HG02571 (cell line): Measurements from ENCODE around the gene ERVH48-1.
"Not testable (repeated sequence)": the region's sequence is repeated elsewhere in the genome, so short reads cannot be mapped to it uniquely, and the experiment has no call there.

Experiments used
- ATAC-seq: cut with Tn5 transposase; IDR thresholded peaks from one replicate; pipeline ENCODE4 v1.9.1; 2021; ENCODE audit warnings: mild to moderate bottlenecking, moderate library complexity; ENCODE audit not compliant: unreplicated experiment

The ERVH48-1 gene

GRCh38 chr21:42939582-42940413 lies 14.4 kb upstream of the ERVH48-1 start:
- ATAC-seq: no peak

GRCh38 chr21:42938606-42938995 lies 13.2 kb upstream of the ERVH48-1 start:
- ATAC-seq: not testable (repeated sequence)

- no peak for ATAC-seq
Measured at GRCh38 chr21:42937960-42938605, 12.7 kb upstream of the ERVH48-1 start.

GRCh38 chr21:42937034-42937940 lies 11.9 kb upstream of the ERVH48-1 start:
- ATAC-seq: not testable (repeated sequence)

- ATAC-seq: not testable (repeated sequence)
Measured at GRCh38 chr21:42936360-42936759, 10.9 kb upstream of the ERVH48-1 start.

- not testable (repeated sequence) for ATAC-seq
Measured at GRCh38 chr21:42933973-42934372, 8.5 kb upstream of the ERVH48-1 start.

GRCh38 chr21:42933137-42933970 lies 7.9 kb upstream of the ERVH48-1 start:
- ATAC-seq: not testable (repeated sequence)

GRCh38 chr21:42932378-42933136 lies 7.1 kb upstream of the ERVH48-1 start:
- not testable (repeated sequence) for ATAC-seq

- no peak for ATAC-seq
Measured at GRCh38 chr21:42931560-42932235, 6.3 kb upstream of the ERVH48-1 start.

GRCh38 chr21:42929969-42930368 lies 4.5 kb upstream of the ERVH48-1 start:
- no peak for ATAC-seq

GRCh38 chr21:42927474-42928200 lies 2.2 kb upstream of the ERVH48-1 start:
- not testable (repeated sequence) for ATAC-seq

GRCh38 chr21:42924433-42924751 lies 1.0 kb downstream of the ERVH48-1 start:
- no peak for ATAC-seq

GRCh38 chr21:42923553-42924432 lies 1.6 kb downstream of the ERVH48-1 start:
- peak; percentile 48 for ATAC-seq

GRCh38 chr21:42922918-42923317 lies 2.5 kb downstream of the ERVH48-1 start:
- ATAC-seq: no peak

GRCh38 chr21:42921927-42922326 lies 3.5 kb downstream of the ERVH48-1 start:
- ATAC-seq: no peak

GRCh38 chr21:42918291-42918690 lies 7.1 kb downstream of the ERVH48-1 start:
- no peak for ATAC-seq

- ATAC-seq: no peak
Measured at GRCh38 chr21:42913476-42913875, 12.0 kb downstream of the ERVH48-1 start.
